GM18526 (cell line): ENCODE results near the gene DYRK4.

Source experiments
- POLR2A ChIP-seq: IDR thresholded peaks from 3 replicates; pipeline ENCODE4 v1.6.1; 2011; ENCODE audit not compliant: insufficient read length; ENCODE audit errors: extremely low read depth

Gene DYRK4

GRCh38 chr12:4556735-4557530, 5.1 kb upstream of the DYRK4 start:
- no peak for TF ChIP-seq POLR2A

GRCh38 chr12:4557586-4557985, 4.4 kb upstream of the DYRK4 start:
- no peak for TF ChIP-seq POLR2A

- no peak for TF ChIP-seq POLR2A
Observed at GRCh38 chr12:4558171-4558570, 3.8 kb upstream of the DYRK4 start.

GRCh38 chr12:4563336-4563735, 1.3 kb downstream of the DYRK4 start:
- TF ChIP-seq POLR2A, result no peak

GRCh38 chr12:4564818-4565217, 2.8 kb downstream of the DYRK4 start:
- no peak for TF ChIP-seq POLR2A

- no peak for TF ChIP-seq POLR2A
Observed at GRCh38 chr12:4566474-4566873, 4.5 kb downstream of the DYRK4 start.

GRCh38 chr12:4567073-4567881, 5.3 kb downstream of the DYRK4 start:
- TF ChIP-seq POLR2A, result no peak

- TF ChIP-seq POLR2A, result no peak
Observed at GRCh38 chr12:4569261-4569660, 7.3 kb downstream of the DYRK4 start.

GRCh38 chr12:4572680-4573079, 10.7 kb downstream of the DYRK4 start:
- no peak for TF ChIP-seq POLR2A

- no peak for TF ChIP-seq POLR2A
Observed at GRCh38 chr12:4579305-4580102, 17.5 kb downstream of the DYRK4 start.

- no peak for TF ChIP-seq POLR2A
Observed at GRCh38 chr12:4580281-4580688, 18.3 kb downstream of the DYRK4 start.

- TF ChIP-seq POLR2A, result no peak
Observed at GRCh38 chr12:4584281-4584680, 22.3 kb downstream of the DYRK4 start.

- no peak for TF ChIP-seq POLR2A
Observed at GRCh38 chr12:4584896-4585295, 22.9 kb downstream of the DYRK4 start.

- TF ChIP-seq POLR2A, result no peak
Observed at GRCh38 chr12:4586500-4586899, 24.5 kb downstream of the DYRK4 start.

GRCh38 chr12:4587108-4587507, 25.1 kb downstream of the DYRK4 start:
- TF ChIP-seq POLR2A, result no peak
